ENCODE measurements around the gene DAPK1.

DNA sequence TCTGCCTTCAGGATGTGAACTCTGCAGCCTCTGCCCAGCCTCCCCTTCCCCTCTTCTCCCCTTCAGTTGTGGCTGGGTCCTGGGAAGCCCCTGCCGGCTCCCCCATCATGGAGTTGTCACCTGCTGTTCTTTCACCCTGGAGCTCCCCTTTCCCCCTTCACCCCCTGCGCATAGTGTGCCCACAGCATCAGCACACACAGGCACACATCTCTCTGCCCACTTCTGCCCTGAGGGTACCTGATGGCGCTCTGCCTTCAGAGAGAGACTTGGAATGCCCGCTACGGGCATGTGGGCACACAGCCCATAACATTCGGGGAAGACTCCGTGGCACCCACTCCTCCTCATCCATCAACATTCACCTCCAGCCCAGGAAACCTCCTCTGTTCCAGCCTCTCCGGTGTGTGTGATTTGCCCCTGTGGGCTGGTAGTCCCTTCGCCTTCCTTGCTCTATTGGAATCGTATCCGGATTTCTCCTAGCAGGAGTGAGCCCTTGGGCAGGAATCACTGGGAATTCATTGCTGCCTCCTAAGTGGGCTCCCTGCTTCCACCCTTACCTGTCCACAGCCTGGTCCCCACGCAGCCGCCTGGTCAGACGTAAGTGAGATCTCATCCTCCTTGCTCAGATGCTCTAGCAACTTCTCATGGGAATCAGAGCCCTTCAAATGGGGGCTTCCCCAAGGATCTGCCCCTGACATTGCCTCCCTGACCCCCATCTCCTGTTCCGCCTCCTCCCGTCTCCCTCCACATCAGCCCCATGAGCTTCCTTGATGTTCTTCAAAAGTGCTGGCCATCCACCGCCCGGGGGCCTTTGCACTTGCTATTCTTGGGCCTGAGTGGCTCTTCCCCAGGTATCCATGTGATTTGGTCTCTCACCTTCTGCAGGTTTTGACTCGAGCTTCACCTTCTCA, 166.7 kb downstream of the DAPK1 start:
- TF ChIP-seq, protein P1, sequence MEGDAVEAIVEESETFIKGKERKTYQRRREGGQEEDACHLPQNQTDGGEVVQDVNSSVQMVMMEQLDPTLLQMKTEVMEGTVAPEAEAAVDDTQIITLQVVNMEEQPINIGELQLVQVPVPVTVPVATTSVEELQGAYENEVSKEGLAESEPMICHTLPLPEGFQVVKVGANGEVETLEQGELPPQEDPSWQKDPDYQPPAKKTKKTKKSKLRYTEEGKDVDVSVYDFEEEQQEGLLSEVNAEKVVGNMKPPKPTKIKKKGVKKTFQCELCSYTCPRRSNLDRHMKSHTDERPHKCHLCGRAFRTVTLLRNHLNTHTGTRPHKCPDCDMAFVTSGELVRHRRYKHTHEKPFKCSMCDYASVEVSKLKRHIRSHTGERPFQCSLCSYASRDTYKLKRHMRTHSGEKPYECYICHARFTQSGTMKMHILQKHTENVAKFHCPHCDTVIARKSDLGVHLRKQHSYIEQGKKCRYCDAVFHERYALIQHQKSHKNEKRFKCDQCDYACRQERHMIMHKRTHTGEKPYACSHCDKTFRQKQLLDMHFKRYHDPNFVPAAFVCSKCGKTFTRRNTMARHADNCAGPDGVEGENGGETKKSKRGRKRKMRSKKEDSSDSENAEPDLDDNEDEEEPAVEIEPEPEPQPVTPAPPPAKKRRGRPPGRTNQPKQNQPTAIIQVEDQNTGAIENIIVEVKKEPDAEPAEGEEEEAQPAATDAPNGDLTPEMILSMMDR (IDR thresholded peaks at IDR 0.05): no peak
- TF ChIP-seq ZFX (IDR thresholded peaks at IDR 0.05; ENCODE audit: borderline replicate concordance): no peak

Measured in 22Rv1 (cell line).